Right lobe of liver (tissue), 4 donors: ENCODE data around the gene EFR3B.

ENCODE experiments used
- POLR2A ChIP-seq: fragments of 450-650 bp; IDR thresholded peaks from one replicate; pipeline ENCODE4 v1.6.1; 2017; ENCODE audit warnings: antibody characterized with exemption, mild to moderate bottlenecking
- TF ChIP-seq, protein P1 (sequence below), 4 donors: fragments of 200-600 bp in 3 of 4; fragments of 450-650 bp in 1 of 4; IDR thresholded peaks; one replicate each; pipeline versions ENCODE4 v1.5.1 to v1.8.0; 2016 to 2022; ENCODE audit warnings: antibody characterized with exemption in 4 of 4, mild to moderate bottlenecking in 2 of 4
- donor health status: DM: no; HTN: no; CAD: no.
- donor health status: DM: no; HTN: no; CAD: no.
- donor health status: DM: no; HTN: yes; CAD: no.

DNA sequence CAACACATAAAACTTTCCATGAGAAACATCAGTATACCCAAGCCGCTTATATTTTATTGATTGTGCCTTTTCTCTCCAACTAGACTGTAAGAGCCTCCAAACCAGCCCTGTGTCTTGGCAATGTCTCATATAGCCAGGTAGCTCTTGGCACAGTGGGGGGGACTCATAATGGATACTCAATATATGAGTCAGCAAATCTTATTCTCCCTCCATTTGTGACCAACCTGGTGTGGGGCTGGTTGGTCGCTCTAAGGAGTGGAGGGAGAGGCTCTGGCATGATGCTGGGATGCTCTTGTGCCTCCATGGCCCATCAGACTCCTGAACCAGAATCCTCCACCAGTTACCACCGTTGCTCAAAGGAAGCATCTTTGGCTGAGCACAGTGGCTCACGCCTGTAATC lies 32.0 kb downstream of the EFR3B start:
- TF ChIP-seq, protein P1, sequence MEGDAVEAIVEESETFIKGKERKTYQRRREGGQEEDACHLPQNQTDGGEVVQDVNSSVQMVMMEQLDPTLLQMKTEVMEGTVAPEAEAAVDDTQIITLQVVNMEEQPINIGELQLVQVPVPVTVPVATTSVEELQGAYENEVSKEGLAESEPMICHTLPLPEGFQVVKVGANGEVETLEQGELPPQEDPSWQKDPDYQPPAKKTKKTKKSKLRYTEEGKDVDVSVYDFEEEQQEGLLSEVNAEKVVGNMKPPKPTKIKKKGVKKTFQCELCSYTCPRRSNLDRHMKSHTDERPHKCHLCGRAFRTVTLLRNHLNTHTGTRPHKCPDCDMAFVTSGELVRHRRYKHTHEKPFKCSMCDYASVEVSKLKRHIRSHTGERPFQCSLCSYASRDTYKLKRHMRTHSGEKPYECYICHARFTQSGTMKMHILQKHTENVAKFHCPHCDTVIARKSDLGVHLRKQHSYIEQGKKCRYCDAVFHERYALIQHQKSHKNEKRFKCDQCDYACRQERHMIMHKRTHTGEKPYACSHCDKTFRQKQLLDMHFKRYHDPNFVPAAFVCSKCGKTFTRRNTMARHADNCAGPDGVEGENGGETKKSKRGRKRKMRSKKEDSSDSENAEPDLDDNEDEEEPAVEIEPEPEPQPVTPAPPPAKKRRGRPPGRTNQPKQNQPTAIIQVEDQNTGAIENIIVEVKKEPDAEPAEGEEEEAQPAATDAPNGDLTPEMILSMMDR (IDR thresholded peaks at IDR 0.05) = no peak
- TF ChIP-seq POLR2A = no peak
